Kidney capillary endothelial cell (primary cell): ENCODE results near the gene ARMH3.
A peak's percentile ranks its signal among the peaks of the same experiment; 100 is the strongest.
"Not testable (repeated sequence)": the region's sequence is repeated elsewhere in the genome, so short reads cannot be mapped to it uniquely, and the experiment has no call there.

Source experiments
- DNase-seq: peaks from one replicate; pipeline ENCODE4 v3.0.0-alpha.2; 2018; ENCODE audit warnings: low spot score

The ARMH3 gene

GRCh38 chr10:102045292-102045691, 10.7 kb downstream of the ARMH3 start:
- DNase-seq: no peak

DNA sequence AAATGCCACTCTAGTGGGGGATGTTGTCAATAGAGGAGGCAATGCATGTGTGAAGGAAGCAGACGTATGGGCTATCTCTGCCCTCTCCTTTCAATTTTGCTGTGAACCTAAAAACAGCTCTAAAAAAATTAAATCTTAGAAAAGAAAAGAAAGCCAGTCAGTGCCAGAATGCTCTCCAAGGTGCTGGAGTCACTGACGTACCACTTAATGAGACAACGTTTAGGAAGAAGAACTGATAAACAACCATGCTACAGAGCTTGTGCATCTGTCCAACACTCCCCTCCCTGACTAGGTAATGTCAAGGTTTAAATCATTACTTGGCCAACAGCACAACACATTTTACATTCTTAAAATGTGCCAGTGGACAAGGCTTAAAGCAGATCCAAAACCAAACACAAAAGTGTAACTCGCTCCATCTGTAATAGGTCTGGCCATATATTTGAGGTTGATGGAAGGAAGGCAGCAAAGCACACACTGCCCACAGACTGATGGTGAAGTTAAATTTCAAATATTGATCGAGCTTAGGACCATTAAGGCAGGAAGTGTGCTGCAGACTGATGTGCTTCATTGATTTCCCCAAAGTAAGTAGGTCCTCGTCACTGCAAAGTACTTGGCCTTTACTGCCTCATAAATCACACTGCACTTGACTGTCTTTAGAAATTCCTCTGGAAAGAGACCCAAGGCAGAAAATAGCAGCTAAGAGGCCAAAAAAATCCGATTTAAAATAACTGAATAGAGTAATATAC, 15.5 kb downstream of the ARMH3 start:
- DNase-seq: no peak

GRCh38 chr10:102038410-102038809, 17.6 kb downstream of the ARMH3 start:
- no peak for DNase-seq

- not testable (repeated sequence) for DNase-seq
Measured at GRCh38 chr10:102035807-102036206, 20.2 kb downstream of the ARMH3 start.

DNA sequence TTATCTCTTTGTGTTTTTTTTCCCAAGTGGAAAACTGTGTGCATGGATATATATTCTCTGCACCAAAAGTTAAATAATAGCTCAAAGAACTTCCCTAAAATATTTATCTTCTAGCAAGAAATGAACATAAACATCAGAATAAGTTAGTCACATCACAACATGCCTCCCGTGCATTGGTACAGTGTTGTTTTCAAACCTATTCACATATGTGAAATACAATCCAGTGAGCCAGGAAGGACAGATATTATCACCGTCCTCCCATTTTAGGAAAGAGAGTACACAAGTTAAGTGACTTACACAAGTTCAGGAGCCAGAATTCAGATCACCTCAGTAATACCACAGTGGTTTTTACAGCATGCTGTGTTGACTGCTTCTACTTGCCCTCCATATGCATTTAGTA, 22.2 kb downstream of the ARMH3 start:
- no peak for DNase-seq

DNA sequence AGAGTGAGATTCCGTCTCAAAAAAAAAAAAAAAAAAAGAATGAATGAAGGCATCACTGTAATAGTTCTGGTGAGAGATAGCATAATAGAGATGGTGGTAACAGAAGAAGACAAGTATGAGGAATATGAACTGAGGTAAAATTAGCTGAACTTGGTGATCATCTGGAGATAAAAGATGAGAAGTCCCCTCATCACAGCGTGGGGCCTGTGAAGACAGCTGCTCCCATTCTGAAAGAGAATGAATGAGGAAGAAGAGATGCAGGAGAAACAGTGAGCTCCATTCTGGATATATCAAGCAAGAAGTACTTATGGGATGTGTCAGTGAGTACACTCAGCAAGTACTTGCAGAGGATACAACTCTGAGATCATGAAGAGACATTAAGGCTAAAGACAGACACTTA, 28.7 kb downstream of the ARMH3 start:
- DNase-seq: no peak

DNA sequence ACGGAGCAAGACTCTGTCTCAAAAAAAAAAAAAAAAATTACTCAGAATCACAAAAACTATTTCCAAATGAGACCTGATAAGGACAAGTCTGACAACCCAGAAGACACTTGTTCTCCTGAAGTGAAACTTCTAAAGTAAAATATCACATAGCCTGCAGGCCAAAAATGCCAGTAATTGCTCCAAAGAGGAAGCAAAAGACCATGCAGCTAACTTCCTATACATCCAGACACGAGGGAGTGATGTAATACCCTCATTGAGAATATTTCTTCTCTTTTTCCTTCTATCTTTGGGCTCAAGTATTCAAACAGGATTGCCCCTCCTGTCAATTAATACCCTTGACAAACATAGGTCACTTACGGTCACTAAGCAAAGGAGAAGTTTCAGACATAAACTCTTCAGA, 31.2 kb downstream of the ARMH3 start:
- no peak for DNase-seq

DNA sequence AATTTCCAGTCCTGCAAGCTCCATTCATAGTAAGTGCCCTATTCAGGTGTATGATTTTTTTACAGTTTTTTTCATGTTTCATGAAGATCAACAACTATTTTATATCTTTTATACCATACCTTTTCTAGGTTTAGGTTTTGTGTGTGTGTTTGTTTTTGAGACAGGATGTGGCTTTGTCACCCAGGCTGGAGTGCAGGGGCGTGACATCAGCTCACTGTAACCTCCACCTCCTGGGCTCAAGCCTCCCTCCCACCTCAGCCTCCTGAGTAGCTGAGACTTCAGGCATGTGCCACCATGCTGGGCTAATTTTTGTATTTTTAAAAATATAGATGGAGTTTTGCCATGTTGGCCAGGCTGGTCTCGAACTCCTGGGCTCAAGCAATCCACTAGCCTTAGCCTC, 35.0 kb downstream of the ARMH3 start:
- no peak for DNase-seq

GRCh38 chr10:102017295-102017694, 38.7 kb downstream of the ARMH3 start:
- no peak for DNase-seq

- no peak for DNase-seq
Measured at GRCh38 chr10:102016416-102016815, 39.6 kb downstream of the ARMH3 start.

DNA sequence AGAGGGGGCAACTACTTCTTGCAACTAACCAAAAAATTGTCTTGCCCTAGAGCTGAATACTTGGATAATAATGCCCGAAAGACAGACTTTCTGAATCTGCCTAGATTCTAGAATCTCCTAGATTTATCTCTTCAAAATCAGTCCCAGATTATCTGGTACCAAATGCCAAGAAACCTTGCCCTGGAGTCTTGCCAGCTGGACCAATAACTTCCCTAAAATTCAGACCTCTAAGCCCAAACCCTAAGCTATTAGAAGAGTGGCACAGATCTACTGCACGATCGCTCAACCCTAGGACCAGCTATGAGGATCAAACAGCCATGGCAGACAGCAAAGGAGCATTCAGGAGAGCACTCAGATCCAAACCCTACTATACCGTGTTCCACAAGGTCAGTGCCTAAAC, 45.0 kb downstream of the ARMH3 start:
- no peak for DNase-seq

GRCh38 chr10:102009801-102010425, 46.1 kb downstream of the ARMH3 start:
- DNase-seq: peak; percentile 90

DNA sequence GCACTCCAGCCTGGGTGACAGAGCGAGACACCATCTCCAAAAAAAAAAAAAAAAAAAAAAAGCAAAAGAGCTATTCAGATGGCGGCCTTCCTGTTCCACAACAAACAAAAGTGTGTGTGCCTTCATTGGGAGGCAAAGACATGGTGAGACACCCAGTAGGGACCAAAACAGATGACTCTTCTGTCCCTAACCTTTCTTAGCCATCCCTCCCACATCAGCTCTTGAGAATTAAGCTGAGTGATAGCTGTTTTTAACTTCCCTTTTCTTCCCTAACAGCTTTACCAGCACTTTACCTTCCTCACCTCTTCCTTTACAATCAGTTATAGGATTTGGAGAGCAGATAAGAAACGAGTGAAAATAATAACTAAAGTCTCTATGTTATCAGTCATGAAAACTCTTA, 48.2 kb downstream of the ARMH3 start:
- DNase-seq: no peak

DNA sequence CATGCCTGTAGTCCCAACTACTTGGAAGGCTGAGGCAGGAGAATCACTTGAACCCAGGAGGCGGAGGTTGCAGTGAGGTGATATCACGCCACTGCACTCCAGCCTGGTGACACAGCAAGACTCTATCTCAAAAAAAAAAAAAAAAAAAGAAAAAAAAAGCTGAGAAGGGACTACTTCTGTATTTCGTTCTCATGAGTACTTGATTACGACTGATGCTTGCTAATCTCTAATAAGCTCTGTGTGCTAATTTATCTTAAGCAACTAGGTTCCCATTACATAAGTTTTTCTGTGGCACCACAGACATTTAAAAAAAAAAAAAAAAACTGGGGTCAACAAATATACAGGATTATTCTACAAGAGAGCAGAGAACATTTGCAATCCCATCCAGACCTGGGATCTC, 48.9 kb downstream of the ARMH3 start:
- not testable (repeated sequence) for DNase-seq

DNA sequence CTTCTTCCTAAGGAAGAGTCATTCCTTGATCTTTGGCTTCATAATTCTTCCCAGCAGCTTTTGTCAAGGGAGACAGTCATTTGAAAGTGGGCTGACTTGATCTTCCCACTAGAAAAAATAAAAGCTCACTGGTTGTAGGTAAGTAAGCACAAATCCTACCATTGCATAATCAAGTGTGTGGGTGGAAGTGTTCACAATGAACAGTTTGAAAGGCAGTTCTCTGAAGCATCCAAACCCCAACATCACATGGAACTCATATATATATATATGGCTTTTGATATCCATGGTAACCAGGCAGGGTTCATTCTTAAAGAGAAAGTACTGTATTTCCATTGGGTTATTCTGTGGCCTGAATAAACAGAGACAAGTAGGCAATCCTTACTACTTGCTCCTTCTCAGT, 51.6 kb downstream of the ARMH3 start:
- DNase-seq: no peak

DNA sequence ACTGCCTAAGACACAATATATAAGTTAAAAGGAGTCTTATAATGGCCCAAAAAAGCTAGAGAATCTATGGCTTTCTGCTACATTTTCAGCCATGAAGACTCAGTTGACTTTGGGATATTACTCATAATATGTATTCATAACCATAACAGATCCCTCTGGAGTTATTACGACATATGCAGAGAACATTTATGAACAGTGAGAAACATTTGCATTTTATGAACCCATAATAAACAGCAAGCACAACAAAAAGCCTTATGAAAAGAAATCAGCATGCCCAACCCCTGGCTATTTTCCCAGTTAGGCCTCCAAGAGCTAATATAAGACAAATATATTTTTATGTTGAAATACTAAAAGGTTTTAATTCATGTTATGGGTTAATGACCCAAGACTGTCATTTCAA, 52.4 kb downstream of the ARMH3 start:
- no peak for DNase-seq

DNA sequence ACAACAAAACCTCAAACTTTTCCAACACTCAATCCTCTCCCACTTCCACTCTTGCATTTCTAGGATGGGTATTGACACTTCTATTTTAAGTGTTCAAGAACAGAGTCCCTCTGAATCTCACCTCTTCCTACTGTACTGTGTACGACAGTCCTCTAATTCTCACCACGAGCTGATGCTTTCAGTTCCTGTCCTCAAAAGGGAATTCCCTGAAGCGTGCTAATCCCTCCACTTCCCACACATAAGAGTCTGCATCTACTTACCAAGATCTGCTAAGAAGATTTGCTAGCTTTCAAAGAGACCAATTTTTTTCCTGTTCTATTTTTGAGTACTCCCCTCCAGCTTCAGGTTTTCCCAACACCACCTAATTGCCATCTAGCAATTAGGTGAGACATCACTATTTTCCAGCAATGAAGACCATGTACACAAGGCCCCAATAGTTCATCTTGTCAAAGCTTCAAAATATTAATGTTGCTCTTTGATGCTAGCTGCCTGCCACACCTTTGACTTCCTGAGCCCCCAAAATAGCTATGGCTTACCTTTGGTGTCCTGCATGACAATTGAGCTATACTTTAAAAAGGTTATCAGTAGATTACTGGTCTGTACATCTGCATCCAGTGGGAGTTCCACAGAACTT, 54.4 kb downstream of the ARMH3 start:
- no peak for DNase-seq

DNA sequence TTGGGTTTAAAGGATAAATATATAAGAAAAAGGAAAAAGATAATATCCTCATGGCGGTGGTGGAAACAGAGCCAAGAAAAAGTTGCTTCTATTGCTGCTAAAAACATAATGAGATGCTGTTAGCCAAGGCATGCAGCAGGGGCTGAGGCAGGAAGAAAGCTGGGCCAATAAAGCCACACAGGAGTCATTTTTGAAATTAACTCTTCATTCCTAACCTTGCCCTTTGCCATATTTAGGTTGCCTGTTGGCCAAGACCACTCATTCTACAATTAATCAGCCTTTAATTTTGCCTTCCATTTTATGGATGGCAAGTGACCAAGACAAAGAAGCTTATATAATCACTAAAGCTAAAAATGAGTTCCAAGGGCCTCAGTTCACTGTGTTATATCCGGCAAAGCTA, 58.2 kb downstream of the ARMH3 start:
- DNase-seq: no peak

GRCh38 chr10:101995451-101996063, 60.4 kb downstream of the ARMH3 start:
- DNase-seq: peak; percentile 10

- DNase-seq: no peak
Measured at GRCh38 chr10:101993651-101994200, 62.2 kb downstream of the ARMH3 start.

- DNase-seq: no peak
Measured at GRCh38 chr10:101993221-101993620, 62.8 kb downstream of the ARMH3 start.

DNA sequence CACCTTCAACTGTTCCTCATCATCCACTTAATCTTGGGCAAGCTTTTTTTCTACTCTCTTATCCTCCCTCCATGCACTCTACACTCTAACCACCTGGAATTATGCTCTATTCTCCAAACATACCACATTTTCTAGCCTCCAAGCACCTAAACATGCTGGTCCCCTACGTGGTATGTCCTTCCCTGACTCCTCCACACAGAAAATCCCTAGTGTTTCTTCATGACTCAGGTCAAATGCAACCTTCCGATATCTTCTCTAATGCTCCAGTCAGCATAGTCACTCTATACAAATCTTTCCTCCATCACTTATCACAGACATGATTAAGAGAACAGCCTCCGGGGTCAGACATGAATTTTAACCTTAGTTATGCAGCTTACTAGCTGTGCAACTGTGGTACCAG, 68.8 kb downstream of the ARMH3 start:
- no peak for DNase-seq

GRCh38 chr10:101986624-101986971, 69.4 kb downstream of the ARMH3 start:
- DNase-seq: no peak
